Mucosa of descending colon (tissue), 3 donors: ENCODE measurements around the gene F2RL3. TPM values are rescaled to one million over a fixed set of nuclear protein-coding genes. Genes with fewer than 3 reads are reported as not detected.
A peak's percentile ranks its signal among the peaks of the same experiment; 100 is the strongest.

ENCODE experiments used
- ATAC-seq: fragments of 200-7000 bp; cut with Tn5 transposase; one replicate; pipeline ENCODE4 v1.9.1; 2020; ENCODE audit warnings: mild to moderate bottlenecking, moderate library complexity
- DNase-seq, 3 donors: peaks; one replicate each; pipeline ENCODE4 v3.0.0-alpha.2; 2020
- H3K36me3 ChIP-seq: fragments of 200-600 bp; one replicate; pipeline ENCODE4 v1.8.0; 2021; ENCODE audit warnings: low read depth, mild to moderate bottlenecking
- H3K4me1 ChIP-seq: fragments of 200-600 bp; one replicate; pipeline ENCODE4 v1.8.0; 2021; ENCODE audit warnings: low read depth, mild to moderate bottlenecking
- H3K4me3 ChIP-seq: fragments of 200-600 bp; one replicate; pipeline ENCODE4 v1.8.0; 2021; ENCODE audit warnings: mild to moderate bottlenecking
- H3K9me3 ChIP-seq: fragments of 200-600 bp; one replicate; pipeline ENCODE4 v1.8.0; 2021; ENCODE audit warnings: mild to moderate bottlenecking
- CTCF ChIP-seq: fragments of 200-600 bp; IDR thresholded peaks from one replicate; pipeline ENCODE4 v1.8.0; 2022; ENCODE audit warnings: antibody characterized with exemption, mild to moderate bottlenecking
- intact Hi-C, 2 donors: fragments of 100-400 bp; cut with DNase I in 1 of 2; cut with micrococcal nuclease in 1 of 2; formaldehyde crosslinking; loops; one replicate each; pipeline versions ENCODE4 v1.11.0 to v1.11.1; 2022; cut with DNase I, micrococcal nuclease
- long read RNA-seq, 2 donors: library from polyadenylated mRNA; unstranded; transcript quantifications; one replicate each; pipeline ENCODE4 v2.0.0, GENCODE V29; 2019 to 2021
- total RNA-seq, 3 donors: library from RNA; stranded (reverse); fragmentation: NEBNext Ultra II Directional in 2 of 3; extraction: Animal tissue kit (Norgen Biotek cat#: 25700) in 2 of 3; gene quantifications; one replicate each; pipeline versions ENCODE4 v1.2.1 to v1.2.4, GENCODE V29; 2021 to 2023
- donor health status: DM: no; HTN: no; CAD: no; lungs with moderate emphysema.
- donor health status: DM: no; HTN: no; CAD: no.
- donor health status: DM: no; HTN: yes; CAD: no.

The F2RL3 gene
- total RNA-seq: 1 to 10 TPM in 2 of 3 donors, under 1 TPM in 1; 0.38 to 2.0 (median 1.6) TPM
- long read RNA-seq, donor 1, partial matches to known transcripts: 0 of 9 reads
- long read RNA-seq, donor 1, other reads (novel, unspliced or antisense): 5 of 9 reads
- long read RNA-seq, donor 2, partial matches to known transcripts: 0 of 1 reads
- long read RNA-seq, donor 2, other reads (novel, unspliced or antisense): 1 of 1 reads

GRCh38 chr19:16888629-16889365 is at the start of gene F2RL3:
TSS of gene F2RL3 (plus strand) at chr19:16888999. CDS start at chr19:16889190, 191 bp downstream.
- TF ChIP-seq CTCF: no peak
- intact Hi-C loops: no loop called here
- Histone ChIP-seq H3K4me1 (no peaks in the 10 kb centered on the region), H3K4me3 (no peak within 1 kb of the TSS), H3K9me3 (no peaks in the 10 kb centered on the region), H3K36me3 (no peaks in the 10 kb centered on the region)
- peak; percentile 54 to 73 (median 71) for DNase-seq
- peak; percentile 54 for ATAC-seq

GRCh38 chr19:16841391-16841926 is 47.3 kb upstream of the F2RL3 start:
- DNase-seq: no peak
- no peak for TF ChIP-seq CTCF
- intact Hi-C loops: no loop called here
- no peaks in the 10 kb centered on the region for H3K4me1 ChIP-seq
- H3K9me3 ChIP-seq: no peaks in the 10 kb centered on the region
- H3K36me3 ChIP-seq: no peaks in the 10 kb centered on the region
- H3K4me3 ChIP-seq: no peak overlapping the region
- ATAC-seq: no peak

- no peak for TF ChIP-seq CTCF
- intact Hi-C loops: no loop called here
- Histone ChIP-seq H3K36me3 (no peaks in the 10 kb centered on the region), H3K4me3 (no peak overlapping the region), H3K9me3 (no peaks in the 10 kb centered on the region), H3K4me1 (peaks cover 4% of the 10 kb centered on the region)
- ATAC-seq (no peak), DNase-seq (no peak)
Measured at GRCh38 chr19:16846901-16847300, 41.9 kb upstream of the F2RL3 start.

GRCh38 chr19:16847430-16847829 is 41.4 kb upstream of the F2RL3 start:
- peak in 1 of 3 donors; percentile 12 for DNase-seq
- intact Hi-C loops: no loop called here
- Histone ChIP-seq H3K9me3 (no peaks in the 10 kb centered on the region), H3K4me1 (peaks cover 4% of the 10 kb centered on the region), H3K36me3 (no peaks in the 10 kb centered on the region), H3K4me3 (no peak overlapping the region)
- TF ChIP-seq CTCF: no peak
- ATAC-seq: peak; percentile 27

GRCh38 chr19:16849168-16849567 is 39.6 kb upstream of the F2RL3 start:
- no peaks in the 10 kb centered on the region for H3K9me3 ChIP-seq
- no peak overlapping the region for H3K4me3 ChIP-seq
- peak in 1 of 3 donors; percentile 54 for DNase-seq
- H3K4me1 ChIP-seq: peaks cover 4% of the 10 kb centered on the region
- ATAC-seq: peak; percentile 81
- H3K36me3 ChIP-seq: peaks cover 5% of the 10 kb centered on the region
- TF ChIP-seq CTCF: no peak
- intact Hi-C loops: no loop called here
